ENCODE measurements around the gene BAZ2B. TPM values are rescaled to one million over a fixed set of nuclear protein-coding genes. Genes with fewer than 3 reads are reported as not detected.

BAZ2B gene
- total and polyA plus RNA-seq, 9 of the 15 experiments (the other 6 are each of a cell fraction or from before 2014, with no cell fraction given): 7.5 to 38.6 (median 19.8) TPM

DNA sequence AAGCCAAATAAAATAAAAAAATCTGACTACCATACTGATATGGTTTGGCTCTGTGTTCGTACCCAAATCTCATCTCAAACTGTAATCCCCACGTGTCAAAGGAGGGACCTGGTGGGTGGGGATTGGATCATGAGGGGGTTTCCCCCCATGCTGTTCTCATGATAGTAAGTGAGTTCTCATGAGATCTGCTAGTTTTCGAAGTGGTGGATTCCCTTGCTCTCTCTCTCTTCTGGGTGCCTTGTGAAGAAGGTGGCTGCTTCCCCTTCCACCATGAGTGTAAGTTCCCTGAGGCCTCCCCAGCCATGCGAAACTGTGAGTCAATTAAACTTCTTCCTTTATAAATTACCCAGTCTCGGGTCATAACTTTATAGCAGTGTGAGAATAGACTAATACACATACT is 206.1 kb downstream of the BAZ2B start:
- Histone ChIP-seq H3K79me2 (ENCODE audit: control insufficient read depth, insufficient read depth, low read length) (no peaks in the 10 kb centered on the region), H3K27ac (ENCODE audit: extremely low read depth, low read depth, low read length) (no peak overlapping the region), H3K27me3 (ENCODE audit: control insufficient read depth in 2 of 2, insufficient read depth in 2 of 2, low read length in 2 of 2) (no peaks in the 10 kb centered on the region), H3K9me1 (ENCODE audit: control insufficient read depth, insufficient read depth, low read length) (no peaks in the 10 kb centered on the region), H3K9me3 (replicated peaks; ENCODE audit: control insufficient read depth, insufficient read depth, low read depth, low read length) (no peaks in the 10 kb centered on the region), H3K9ac (ENCODE audit: insufficient read depth in 1 of 2, low read depth in 2 of 2, low read length in 2 of 2) (no peak overlapping the region), H3K36me3 (ENCODE audit: control insufficient read depth, insufficient read depth, low read length) (no peaks in the 10 kb centered on the region; the same call in 2 of the 3 replicates), H3K4me2 (ENCODE audit: insufficient read depth, low read length) (no peak overlapping the region), H2AFZ (ENCODE audit: low read depth, low read length) (no peak overlapping the region), H4K20me1 (replicated peaks; ENCODE audit: control insufficient read depth, insufficient read depth, low read length) (no peaks in the 10 kb centered on the region), H3K4me3 (no peak overlapping the region), H3K4me1 (replicated peaks in 1 of 2; ENCODE audit: control insufficient read depth in 2 of 2, insufficient read depth in 2 of 2, low read length in 2 of 2) (no peaks in the 10 kb centered on the region)
- TF ChIP-seq ZFP30 (CRISPR knock-in tag; IDR thresholded peaks at IDR 0.05; ENCODE audit: borderline replicate concordance): no peak
- TF ChIP-seq ESRRB (CRISPR knock-in tag; IDR thresholded peaks at IDR 0.05; ENCODE audit: borderline replicate concordance): no peak
- TF ChIP-seq HMGN3 (IDR thresholded peaks at IDR 0.05; ENCODE audit: borderline replicate concordance, extremely low read depth, insufficient read length, low read depth, low read length): no peak
- no peak for TF ChIP-seq YBX1 (IDR thresholded peaks at IDR 0.05)
- TF ChIP-seq FOSL1 (tag; conservative IDR thresholded peaks at IDR 0.05): no peak
- TF ChIP-seq SIN3B (IDR thresholded peaks at IDR 0.05; ENCODE audit: low read depth): no peak
- TF ChIP-seq TAF9B (IDR thresholded peaks at IDR 0.05; ENCODE audit: partially characterized antibody): no peak
- ATAC-seq (no peak), DNase-seq (ENCODE audit: extremely low read depth in 1 of 4, low spot score in 3 of 4) (no peak), FAIRE-seq (no peak)
- intact Hi-C loops (cut with micrococcal nuclease) (no loop called here), in situ Hi-C loops (cut with MboI) (no loop called here)
- WGBS (ENCODE audit: insufficient coverage, low coverage, missing lambda C conversion rate): 44% methylated on average over 5 of the region's 5 CpGs
- ChIA-PET POLR2A (interaction anchor here (1.0 to 1.1 kb wide), 2 partner anchors 12 to 17 kb away, joined by 3 to 4 read pairs; no protein-coding TSS in a partner anchor), CTCF (ENCODE audit: low intra/inter-chr PET ratio) (no interaction called here)
- BruUV-seq (replicated peaks): no TSS peak

All from K562 (cell line).